Measurements from ENCODE around the gene ABHD16B.

- TF ChIP-seq CTCF (IDR thresholded peaks at IDR 0.05; ENCODE audit: low read length) = no peak
- no peak for TF ChIP-seq EZH2 (IDR thresholded peaks at IDR 0.05; ENCODE audit: borderline replicate concordance, low read length)
These were observed 28.2 kb downstream of the ABHD16B start for GRCh38 chr20:63889241-63890200.
